Measurements from ENCODE around the gene RECQL5. TPM values are rescaled to one million over a fixed set of nuclear protein-coding genes. Genes with fewer than 3 reads are reported as not detected.

Gene RECQL5
- total and polyA plus RNA-seq, 2 of the 8 experiments (the other 6 are each of a cell fraction or from before 2014, with no cell fraction given): 15.1 to 41.1 TPM

- Histone ChIP-seq H4K20me1 (replicated peaks in 1 of 2; ENCODE audit: control insufficient read depth in 1 of 2, insufficient read depth in 2 of 2, low read length in 2 of 2) (peaks cover 0 to 1% of the 10 kb centered on the region in 2 experiments), H3K23ac (ENCODE audit: insufficient read length) (no peak overlapping the region), H3K36me3 (ENCODE audit: control insufficient read depth in 2 of 4, insufficient read depth in 4 of 4, low read length in 3 of 4) (no peaks in the 10 kb centered on the region), H3K18ac (ENCODE audit: extremely low read depth, low read length) (no peak overlapping the region), H2BK120ac (replicated peaks; ENCODE audit: low read depth, low read length) (no peak overlapping the region), H3K9ac (replicated peaks in 1 of 4; ENCODE audit: extremely low read depth in 1 of 4, low read depth in 3 of 4, low read length in 3 of 4) (no peak overlapping the region), H3K14ac (ENCODE audit: insufficient read length) (no peak overlapping the region), H3K27me3 (replicated peaks in 1 of 4; ENCODE audit: control insufficient read depth in 3 of 4, extremely low read depth in 1 of 4, insufficient read depth in 3 of 4, low read length in 3 of 4) (no peaks in the 10 kb centered on the region; a peak in 1 of 7 replicates), H3K4me3 (ENCODE audit: extremely low read depth in 1 of 4, insufficient read depth in 2 of 4, low read depth in 3 of 4, low read length in 4 of 4) (no peak overlapping the region), H3K79me1 (ENCODE audit: low read depth, low read length) (no peaks in the 10 kb centered on the region), H4K5ac (ENCODE audit: insufficient read length, low read depth, low read length) (no peak overlapping the region), H3K4me1 (replicated peaks in 1 of 4; ENCODE audit: control insufficient read depth in 3 of 4, insufficient read depth in 4 of 4, low read length in 3 of 4) (peaks cover 0 to 4% (median 1%) of the 10 kb centered on the region in 4 experiments; a peak in 4 of 7 replicates), H4K91ac (replicated peaks; ENCODE audit: insufficient read length, low read length) (no peak overlapping the region), H3K4me2 (ENCODE audit: insufficient read depth in 1 of 2, low read depth in 2 of 2, low read length in 2 of 2) (no peak overlapping the region), H3K79me2 (ENCODE audit: control insufficient read depth in 1 of 2, insufficient read depth in 2 of 2, low read length in 2 of 2) (no peaks in the 10 kb centered on the region), H3K56ac (replicated peaks; ENCODE audit: insufficient read length, low read depth, low read length) (no peak overlapping the region), H3K9me3 (ENCODE audit: insufficient read depth in 2 of 2, low read depth in 1 of 2, low read length in 1 of 2) (no peaks in the 10 kb centered on the region), H2BK20ac (ENCODE audit: low read length) (no peak overlapping the region), H2BK12ac (ENCODE audit: low read depth, low read length) (no peak overlapping the region), H3K23me2 (ENCODE audit: low read depth, low read length) (no peaks in the 10 kb centered on the region), H2AFZ (ENCODE audit: low read length) (no peak overlapping the region), H3K27ac (ENCODE audit: low read depth, low read length) (no peak overlapping the region), H2BK5ac (ENCODE audit: low read depth, low read length) (no peak overlapping the region), H4K8ac (ENCODE audit: extremely low read depth, insufficient read depth, low read length) (no peak overlapping the region), H2AK5ac (ENCODE audit: low read depth, low read length) (no peak overlapping the region), H3K4ac (replicated peaks; ENCODE audit: insufficient read length, low read depth, low read length) (no peak overlapping the region), H2BK15ac (ENCODE audit: low read length) (no peak overlapping the region)
- no peak for DNase-seq (ENCODE audit: low read depth in 1 of 2, low spot score in 2 of 2)
- ChIA-PET CTCF (ENCODE audit: partially characterized antibody) (interaction anchor here (1.0 to 59.2 kb wide), 7 partner anchors 9 to 133 kb away, joined by 3 to 2200 read pairs (median 8); partner anchors contain the start of genes RECQL5, SAP30BP and SMIM5), POLR2A (ENCODE audit: partially characterized antibody) (interaction anchor here (0.9 to 1.6 kb wide), 3 partner anchors 18 to 38 kb away, joined by 3 to 4 read pairs (median 4); no protein-coding TSS in a partner anchor)
- FAIRE-seq: no peak
- whole genome bisulfite sequencing, 2 experiments (ENCODE audit: extremely low coverage in 1 of 2, insufficient coverage in 1 of 2, insufficient read length in 1 of 2, insufficient replicate concordance in 2 of 2, low coverage in 1 of 2, low lambda C conversion rate in 2 of 2, missing lambda C conversion rate in 1 of 2): 84% methylated on average over 11 of the region's 11 CpGs; no CpG with 5 or more reads in 1 of the 2 experiments
- no peak for TF ChIP-seq TEAD4 (IDR thresholded peaks at IDR 0.05; ENCODE audit: low read depth, low read length)
- TF ChIP-seq TBP (IDR thresholded peaks at IDR 0.05; ENCODE audit: low read depth, low read length): no peak
- no peak for TF ChIP-seq POLR2AphosphoS5 (IDR thresholded peaks at IDR 0.05; ENCODE audit: low read depth, low read length)
- no peak for TF ChIP-seq EZH2 (IDR thresholded peaks at IDR 0.05; ENCODE audit: low read depth, low read length, severe bottlenecking)
- no peak for TF ChIP-seq GTF2F1 (IDR thresholded peaks at IDR 0.05; ENCODE audit: borderline replicate concordance, low read depth, low read length)
- TF ChIP-seq CTCF (IDR thresholded peaks at IDR 0.05; ENCODE audit: control extremely low read depth in 1 of 3, insufficient read depth in 1 of 3, low read depth in 1 of 3, low read length in 3 of 3): no peak
- TF ChIP-seq KDM1A (IDR thresholded peaks at IDR 0.05; ENCODE audit: borderline replicate concordance, low read length): no peak
These were observed 49.3 kb downstream of the RECQL5 start for GRCh38 chr17:75617675-75618074.

All from H1 (cell line).